HK-2 (cell line): ENCODE data around the gene RCOR1.
A peak's percentile ranks its signal among the peaks of the same experiment; 100 is the strongest.
"Not testable (repeated sequence)": the region's sequence is repeated elsewhere in the genome, so short reads cannot be mapped to it uniquely, and the experiment has no call there.

ENCODE experiments used
- DNase-seq: peaks from one replicate; pipeline ENCODE4 v3.0.0-alpha.2; 2018; ENCODE audit not compliant: unreplicated experiment

The RCOR1 gene

GRCh38 chr14:102593061-102593824 is 794 bp downstream of the RCOR1 start:
- peak; percentile 59 for DNase-seq

- no peak for DNase-seq
Measured at GRCh38 chr14:102593825-102594137, 1.3 kb downstream of the RCOR1 start.

GRCh38 chr14:102594514-102595175 is 2.2 kb downstream of the RCOR1 start:
- DNase-seq: peak; percentile 39

GRCh38 chr14:102601378-102601925 is 9.0 kb downstream of the RCOR1 start:
- DNase-seq: no peak

GRCh38 chr14:102602421-102603292 is 10.2 kb downstream of the RCOR1 start:
- DNase-seq: no peak

- DNase-seq: no peak
Measured at GRCh38 chr14:102603293-102603907, 11.0 kb downstream of the RCOR1 start.

GRCh38 chr14:102604183-102604582 is 11.7 kb downstream of the RCOR1 start:
- DNase-seq: no peak

- DNase-seq: no peak
Measured at GRCh38 chr14:102605029-102605428, 12.6 kb downstream of the RCOR1 start.

- no peak for DNase-seq
Measured at GRCh38 chr14:102606296-102606695, 13.8 kb downstream of the RCOR1 start.

GRCh38 chr14:102608064-102608446 is 15.6 kb downstream of the RCOR1 start:
- DNase-seq: no peak

GRCh38 chr14:102610968-102611811 is 18.7 kb downstream of the RCOR1 start:
- no peak for DNase-seq

- DNase-seq: no peak
Measured at GRCh38 chr14:102616318-102616717, 23.9 kb downstream of the RCOR1 start.

GRCh38 chr14:102616799-102617198 is 24.4 kb downstream of the RCOR1 start:
- no peak for DNase-seq

GRCh38 chr14:102619012-102619411 is 26.6 kb downstream of the RCOR1 start:
- DNase-seq: not testable (repeated sequence)

- peak; percentile 14 for DNase-seq
Measured at GRCh38 chr14:102620413-102620812, 28.0 kb downstream of the RCOR1 start.

- no peak for DNase-seq
Measured at GRCh38 chr14:102622262-102622885, 29.9 kb downstream of the RCOR1 start.

GRCh38 chr14:102624666-102625065 is 32.2 kb downstream of the RCOR1 start:
- DNase-seq: no peak

GRCh38 chr14:102625564-102626296 is 33.3 kb downstream of the RCOR1 start:
- DNase-seq: no peak

GRCh38 chr14:102626530-102626929 is 34.1 kb downstream of the RCOR1 start:
- DNase-seq: no peak

GRCh38 chr14:102629011-102629444 is 36.6 kb downstream of the RCOR1 start:
- DNase-seq: no peak
